K562 (cell line): ENCODE data around the gene KCNQ5. TPM values are rescaled to one million over a fixed set of nuclear protein-coding genes. Genes with fewer than 3 reads are reported as not detected.

Experiments
- ATAC-seq: fragments of 200-7000 bp; cut with Tn5 transposase; 3 replicates; pipeline ENCODE4 v1.9.1; 2020; ENCODE audit warnings: moderate library complexity
- BruUV-seq: library from RNA; stranded (reverse); fragments of 400-500 nt; replicated peaks from 2 replicates; lab custom pipeline; 2021; lab: Mats Ljungman, UMichigan
- CTCF ChIA-PET: fragments of 300-600 bp; formaldehyde crosslinking; extraction: SDS; loops from one replicate; lab custom pipeline; 2021; ENCODE audit warnings: low intra/inter-chr PET ratio; lab: Yijun Ruan, JAX
- POLR2A ChIA-PET: fragments of 300-600, 350-650 bp; sonication (Branson Sonifier 250); formaldehyde crosslinking; extraction: SDS; loops from one replicate; lab custom pipeline; 2021; ENCODE audit warnings: antibody characterized with exemption, inconsistent platforms; lab: Yijun Ruan, JAX
- DNase-seq, 4 experiments: peaks; one replicate each; pipeline versions ENCODE4 v3.0.0 to v3.0.0-alpha.2; 2011 to 2018; ENCODE audit warnings: low spot score in 3 of 4, mixed read lengths in 3 of 4; ENCODE audit errors: extremely low read depth in 1 of 4
- FAIRE-seq: peaks from 2 replicates; lab custom pipeline; 2011; peaks lifted over from hg19 to GRCh38; lab: Jason Lieb, UNC
- H2AFZ ChIP-seq: 2 replicates; pipeline ENCODE4 v1.6.0; 2011; ENCODE audit warnings: low read depth, low read length, control low read depth, inconsistent platforms
- H3K27ac ChIP-seq: fragments of 200-600 bp; 3 replicates; pipeline ENCODE4 v1.8.0; 2011; ENCODE audit warnings: low read depth, mild to moderate bottlenecking, control low read depth, inconsistent platforms, low read length, moderate library complexity, mixed read lengths; ENCODE audit errors: extremely low read depth
- H3K27me3 ChIP-seq, 2 experiments: fragments of 300-600 bp in 1 of 2; 2 replicates in 1 of 2; 3 replicates in 1 of 2; pipeline versions ENCODE4 v1.6.0 to v1.8.0; 2011; ENCODE audit warnings: inconsistent platforms in 2 of 2, low read length in 2 of 2, mild to moderate bottlenecking in 1 of 2, mixed read lengths in 1 of 2, moderate library complexity in 1 of 2; ENCODE audit not compliant: control insufficient read depth in 2 of 2, insufficient read depth in 2 of 2
- H3K36me3 ChIP-seq: fragments of 300-600 bp; 3 replicates; pipeline ENCODE4 v1.8.0; 2011; ENCODE audit warnings: mild to moderate bottlenecking, low read length, inconsistent platforms; ENCODE audit not compliant: control insufficient read depth, insufficient read depth
- H3K4me1 ChIP-seq, 2 experiments: fragments of 200-600 bp in 1 of 2; replicated peaks in 1 of 2; 2 replicates in 1 of 2; 3 replicates in 1 of 2; pipeline versions ENCODE4 v1.5.1 to v1.8.0; 2011; ENCODE audit warnings: inconsistent platforms in 2 of 2, low read length in 2 of 2, mild to moderate bottlenecking in 1 of 2, mixed read lengths in 1 of 2, moderate library complexity in 1 of 2; ENCODE audit not compliant: control insufficient read depth in 2 of 2, insufficient read depth in 2 of 2
- H3K4me2 ChIP-seq: 2 replicates; pipeline ENCODE4 v1.6.1; 2011; ENCODE audit warnings: low read length, control low read depth, inconsistent platforms, mixed read lengths; ENCODE audit not compliant: insufficient read depth
- H3K4me3 ChIP-seq: fragments of 200-600 bp; sonication (generic), shearing (Covaris generic); 2 replicates; pipeline ENCODE4 v1.5.1; 2016; ENCODE audit warnings: control low read depth, inconsistent platforms
- H3K79me2 ChIP-seq: fragments of 200-600 bp; 3 replicates; pipeline ENCODE4 v1.8.0; 2011; ENCODE audit warnings: low read length, inconsistent platforms; ENCODE audit not compliant: control insufficient read depth, insufficient read depth
- H3K9ac ChIP-seq, 2 experiments: 2 replicates each; pipeline versions ENCODE4 v1.6.0 to v1.6.1; 2011; ENCODE audit warnings: low read depth in 2 of 2, low read length in 2 of 2, control low read depth in 1 of 2, inconsistent platforms in 1 of 2, mild to moderate bottlenecking in 1 of 2, mixed read lengths in 1 of 2; ENCODE audit not compliant: insufficient read depth in 1 of 2
- H3K9me1 ChIP-seq: one replicate; pipeline ENCODE4 v1.6.0; 2011; ENCODE audit warnings: inconsistent platforms, mild to moderate bottlenecking, low read length, moderate library complexity; ENCODE audit not compliant: control insufficient read depth, insufficient read depth
- H3K9me3 ChIP-seq: replicated peaks from 2 replicates; pipeline ENCODE4 v1.5.1; 2011; ENCODE audit warnings: low read depth, low read length, inconsistent platforms; ENCODE audit not compliant: control insufficient read depth, insufficient read depth
- H4K20me1 ChIP-seq: replicated peaks from 2 replicates; pipeline ENCODE4 v1.6.1; 2011; ENCODE audit warnings: low read length, inconsistent platforms, mixed read lengths; ENCODE audit not compliant: control insufficient read depth, insufficient read depth
- ATF3 ChIP-seq, 2 experiments: fragments of 450-650 bp in 1 of 2; sonication (generic) in 1 of 2; formaldehyde crosslinking in 1 of 2; IDR thresholded peaks in 1 of 2; conservative IDR thresholded peaks in 1 of 2; 2 replicates each; pipeline versions ENCODE4 v1.6.1 to v1.8.1; 2016 to 2023; ENCODE audit warnings: mild to moderate bottlenecking in 2 of 2, moderate library complexity in 2 of 2, inconsistent platforms in 1 of 2, missing genetic modification reagents in 1 of 2
- GTF3C2 ChIP-seq: IDR thresholded peaks from 3 replicates; pipeline ENCODE4 v1.6.1; 2011; ENCODE audit warnings: borderline replicate concordance, mild to moderate bottlenecking, moderate library complexity; ENCODE audit not compliant: insufficient read length; ENCODE audit errors: extremely low read depth
- SIN3A ChIP-seq, 2 experiments: fragments of 150-350 bp in 1 of 2; IDR thresholded peaks; 2 replicates each; pipeline ENCODE4 v1.6.1; 2011 to 2016; ENCODE audit warnings: borderline replicate concordance in 2 of 2, low read depth in 2 of 2, low read length in 2 of 2, mild to moderate bottlenecking in 2 of 2, moderate library complexity in 2 of 2; ENCODE audit not compliant: control insufficient read depth in 1 of 2
- SOX6 ChIP-seq: fragments of 450-650 bp; IDR thresholded peaks from 2 replicates; pipeline ENCODE4 v1.6.1; 2014; ENCODE audit warnings: mild to moderate bottlenecking
- WGBS: fragments of 100-300 bp; shearing (Covaris generic); methylation state at CpG from one replicate; pipeline ENCODE4 v1.1.6; 2016; ENCODE audit warnings: low coverage, mixed read lengths; ENCODE audit not compliant: insufficient coverage; ENCODE audit errors: missing lambda C conversion rate; 5-methylcytosine and 5-hydroxymethylcytosine counted together
- in situ Hi-C: fragments of 300-500 bp; cut with MboI; formaldehyde crosslinking; loops from 4 replicates; pipeline ENCODE4 v1.15.0; 2018; ENCODE audit warnings: inconsistent platforms, mixed read lengths
- intact Hi-C: fragments of 100-400 bp; cut with micrococcal nuclease; formaldehyde crosslinking; loops from 2 replicates; pipeline ENCODE4 v1.14.2; 2022
- polyA plus RNA-seq, 8 experiments: library from polyadenylated mRNA; depleted of rRNA in 4 of 8; stranded (reverse) in 5 of 8; unstranded in 3 of 8; fragments of >200 nt; fragmentation: Nextera tagmentation in 2 of 8; fragmentation: Illumina TruSeq in 1 of 8; extraction: Ambion mirVana in 2 of 8; extraction: Trizol in 1 of 8; gene quantifications; 2 replicates each; pipeline versions ENCODE4 v1.2.1 to v1.2.3, GENCODE V29; 2011 to 2014; ENCODE audit warnings: inconsistent platforms in 1 of 8, missing spikeins in 1 of 8
- total RNA-seq, 7 experiments: library from RNA; depleted of rRNA in 6 of 7; stranded (reverse); fragments of >200 nt in 6 of 7; fragmentation: Illumina TruSeq in 2 of 7; extraction: Trizol in 2 of 7; gene quantifications; 2 replicates each; pipeline versions ENCODE4 v1.2.1 to v1.2.3, GENCODE V29; 2011 to 2021; ENCODE audit warnings: low replicate concordance in 1 of 7

KCNQ5 gene
- total and polyA plus RNA-seq, 9 of the 15 experiments (the other 6 are each of a cell fraction or from before 2014, with no cell fraction given), result 0.31 to 5.9 (median 2.6) TPM

DNA sequence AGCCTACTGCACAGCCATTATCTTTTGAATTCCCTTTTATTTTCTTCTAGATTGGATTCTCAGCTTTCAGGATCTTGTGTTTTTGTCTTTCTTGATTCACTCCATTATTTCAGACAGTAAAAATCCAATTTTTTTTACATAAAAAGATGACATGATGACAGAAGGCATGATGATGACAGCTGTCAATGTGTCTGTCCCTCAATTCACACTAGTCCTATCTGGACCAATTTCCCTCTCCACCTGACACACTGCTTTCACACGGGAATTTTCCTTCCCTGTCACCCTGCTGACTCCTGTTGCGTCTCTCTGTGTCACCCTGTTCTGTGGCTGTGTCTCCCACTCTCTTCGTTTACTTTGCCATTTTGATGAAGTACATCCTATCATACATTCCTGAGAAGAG, 529.9 kb downstream of the KCNQ5 start (continued):
- TF ChIP-seq GTF3C2 (no peak), ATF3 (IDR thresholded peaks at IDR 0.05) (no peak), ATF3 (CRISPR knock-in tag; conservative IDR thresholded peaks at IDR 0.05) (no peak)
- TF ChIP-seq, all 486 proteins: peak for 0

- intact Hi-C loops (no loop called here), in situ Hi-C loops (no loop called here)
- FAIRE-seq (no peak), ATAC-seq (no peak), DNase-seq (no peak)
- no peak overlapping the region for H3K27ac ChIP-seq
- ChIA-PET POLR2A (interaction anchor here (1.2 kb wide), 1 partner anchor 10 kb away, joined by 3 read pairs; no protein-coding TSS in a partner anchor), CTCF (no interaction called here)
- WGBS, result 33% methylated on average over 2 of the region's 2 CpGs
- no peak overlapping the region for H3K4me3 ChIP-seq
- no peaks in the 10 kb centered on the region for H4K20me1 ChIP-seq
- no peaks in the 10 kb centered on the region for H3K4me1 ChIP-seq
- no peaks in the 10 kb centered on the region for H3K79me2 ChIP-seq
- H3K9me3 ChIP-seq, result no peaks in the 10 kb centered on the region; the same call in 1 of the 2 replicates
- no TSS peak for BruUV-seq
- no peak overlapping the region for H2AFZ ChIP-seq
- H3K36me3 ChIP-seq, result no peaks in the 10 kb centered on the region
- H3K9ac ChIP-seq, result no peak overlapping the region
- H3K4me2 ChIP-seq, result no peak overlapping the region
- H3K27me3 ChIP-seq, result 0 out of 5 replicates have a peak, but pooled peaks cover 0 to 4% of the 10 kb centered on the region in 2 experiments
- no peak for TF ChIP-seq SOX6
- TF ChIP-seq SIN3A (IDR thresholded peaks at IDR 0.05; ENCODE audit: borderline replicate concordance in 2 of 2, control insufficient read depth in 1 of 2, low read depth in 2 of 2, low read length in 2 of 2), result no peak
- no peaks in the 10 kb centered on the region for H3K9me1 ChIP-seq
Measured at GRCh38 chr6:73152556-73152955, 530.7 kb downstream of the KCNQ5 start.
